ENCODE data around the gene CAMTA1. TPM values are rescaled to one million over a fixed set of nuclear protein-coding genes. Genes with fewer than 3 reads are reported as not detected.
"Not testable (repeated sequence)": the region's sequence is repeated elsewhere in the genome, so short reads cannot be mapped to it uniquely, and the experiment has no call there.

The CAMTA1 gene
- total RNA-seq, 2 donors from 2014 or later, result 105 to 113 TPM

DNA sequence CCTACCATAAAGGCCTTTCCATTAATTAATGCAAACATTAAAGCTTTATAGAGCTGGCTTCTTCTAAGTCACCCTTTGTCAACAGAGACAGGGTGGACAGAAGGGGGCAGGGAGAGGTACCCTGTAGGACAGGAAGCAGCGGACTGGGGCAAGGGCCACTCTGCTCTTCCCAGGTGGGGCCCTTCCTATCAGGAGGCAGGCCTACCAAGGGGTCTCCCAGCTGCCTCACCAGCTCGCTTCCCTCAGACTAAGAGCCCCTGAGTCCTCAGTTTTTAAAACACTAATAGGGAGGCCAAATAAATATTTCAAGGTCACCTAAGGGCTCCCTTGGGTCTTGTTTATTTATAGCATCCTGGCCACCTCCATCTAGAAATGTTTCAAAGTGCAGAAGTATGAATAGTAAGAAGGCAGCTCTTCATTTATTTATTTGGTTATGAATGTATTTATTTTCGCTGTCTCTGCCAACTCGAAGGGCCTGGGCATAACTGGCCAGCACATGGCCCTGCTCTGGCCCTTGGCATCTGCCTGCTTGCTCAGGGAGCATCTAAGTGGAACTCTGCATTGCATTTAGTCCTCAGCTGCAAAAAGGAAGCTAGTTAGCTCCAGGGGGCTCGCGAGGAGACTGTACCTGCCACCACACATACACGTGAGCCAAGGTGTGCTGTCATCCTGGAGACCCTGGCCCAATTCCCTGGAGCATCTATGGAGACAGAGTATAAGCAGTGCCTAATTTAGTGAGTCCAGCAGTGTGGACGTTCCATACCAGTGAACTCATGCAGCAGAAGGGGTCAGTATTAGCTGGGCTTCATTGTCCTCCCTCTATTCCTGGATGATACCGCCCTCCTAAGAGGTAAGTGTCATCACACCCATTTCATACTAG is 590.8 kb downstream of the CAMTA1 start:
- no peak overlapping the region for H3K4me3 ChIP-seq
- no peaks in the 10 kb centered on the region for H3K4me1 ChIP-seq (ENCODE audit: control insufficient read depth in 1 of 2, low read depth in 2 of 2)
- DNase-seq (ENCODE audit: low spot score) (no peak), ATAC-seq (ENCODE audit: insufficient number of reproducible peaks, low FRiP score, low read depth) (no peak)
- no peaks in the 10 kb centered on the region for H3K27me3 ChIP-seq (replicated peaks; ENCODE audit: insufficient read depth)
- no peaks in the 10 kb centered on the region for H3K36me3 ChIP-seq
- TF ChIP-seq, protein P1, sequence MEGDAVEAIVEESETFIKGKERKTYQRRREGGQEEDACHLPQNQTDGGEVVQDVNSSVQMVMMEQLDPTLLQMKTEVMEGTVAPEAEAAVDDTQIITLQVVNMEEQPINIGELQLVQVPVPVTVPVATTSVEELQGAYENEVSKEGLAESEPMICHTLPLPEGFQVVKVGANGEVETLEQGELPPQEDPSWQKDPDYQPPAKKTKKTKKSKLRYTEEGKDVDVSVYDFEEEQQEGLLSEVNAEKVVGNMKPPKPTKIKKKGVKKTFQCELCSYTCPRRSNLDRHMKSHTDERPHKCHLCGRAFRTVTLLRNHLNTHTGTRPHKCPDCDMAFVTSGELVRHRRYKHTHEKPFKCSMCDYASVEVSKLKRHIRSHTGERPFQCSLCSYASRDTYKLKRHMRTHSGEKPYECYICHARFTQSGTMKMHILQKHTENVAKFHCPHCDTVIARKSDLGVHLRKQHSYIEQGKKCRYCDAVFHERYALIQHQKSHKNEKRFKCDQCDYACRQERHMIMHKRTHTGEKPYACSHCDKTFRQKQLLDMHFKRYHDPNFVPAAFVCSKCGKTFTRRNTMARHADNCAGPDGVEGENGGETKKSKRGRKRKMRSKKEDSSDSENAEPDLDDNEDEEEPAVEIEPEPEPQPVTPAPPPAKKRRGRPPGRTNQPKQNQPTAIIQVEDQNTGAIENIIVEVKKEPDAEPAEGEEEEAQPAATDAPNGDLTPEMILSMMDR (IDR thresholded peaks at IDR 0.05), result no peak
- no peak overlapping the region for H3K27ac ChIP-seq
- no peaks in the 10 kb centered on the region for H3K9me3 ChIP-seq

DNA sequence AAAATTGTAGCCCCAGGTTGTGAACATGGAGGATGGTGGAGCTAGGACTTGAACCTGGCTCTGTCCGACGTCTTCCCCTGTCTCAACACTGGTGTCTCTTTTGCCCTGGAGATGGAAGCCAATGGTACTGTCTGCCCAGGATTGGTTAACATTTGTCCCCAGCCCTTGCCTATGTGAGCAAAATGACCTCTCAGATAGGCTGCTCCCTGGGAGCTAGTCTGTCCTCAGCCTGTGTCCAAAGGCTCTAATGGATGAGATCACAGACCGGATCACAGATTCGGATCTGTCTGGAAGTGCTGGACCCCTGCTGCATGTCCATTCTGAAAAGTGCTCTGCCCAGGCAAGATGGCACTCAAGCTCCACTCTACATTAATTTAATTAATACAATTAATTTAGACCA is 591.4 kb downstream of the CAMTA1 start:
- ATAC-seq (ENCODE audit: insufficient number of reproducible peaks, low FRiP score, low read depth) (no peak), DNase-seq (ENCODE audit: low spot score) (no peak)
- TF ChIP-seq, protein P1 (IDR thresholded peaks at IDR 0.05), result no peak
- Histone ChIP-seq H3K36me3 (no peaks in the 10 kb centered on the region), H3K27ac (no peak overlapping the region), H3K27me3 (replicated peaks; ENCODE audit: insufficient read depth) (no peaks in the 10 kb centered on the region), H3K9me3 (no peaks in the 10 kb centered on the region), H3K4me1 (ENCODE audit: control insufficient read depth in 1 of 2, low read depth in 2 of 2) (no peaks in the 10 kb centered on the region), H3K4me3 (no peak overlapping the region)

DNA sequence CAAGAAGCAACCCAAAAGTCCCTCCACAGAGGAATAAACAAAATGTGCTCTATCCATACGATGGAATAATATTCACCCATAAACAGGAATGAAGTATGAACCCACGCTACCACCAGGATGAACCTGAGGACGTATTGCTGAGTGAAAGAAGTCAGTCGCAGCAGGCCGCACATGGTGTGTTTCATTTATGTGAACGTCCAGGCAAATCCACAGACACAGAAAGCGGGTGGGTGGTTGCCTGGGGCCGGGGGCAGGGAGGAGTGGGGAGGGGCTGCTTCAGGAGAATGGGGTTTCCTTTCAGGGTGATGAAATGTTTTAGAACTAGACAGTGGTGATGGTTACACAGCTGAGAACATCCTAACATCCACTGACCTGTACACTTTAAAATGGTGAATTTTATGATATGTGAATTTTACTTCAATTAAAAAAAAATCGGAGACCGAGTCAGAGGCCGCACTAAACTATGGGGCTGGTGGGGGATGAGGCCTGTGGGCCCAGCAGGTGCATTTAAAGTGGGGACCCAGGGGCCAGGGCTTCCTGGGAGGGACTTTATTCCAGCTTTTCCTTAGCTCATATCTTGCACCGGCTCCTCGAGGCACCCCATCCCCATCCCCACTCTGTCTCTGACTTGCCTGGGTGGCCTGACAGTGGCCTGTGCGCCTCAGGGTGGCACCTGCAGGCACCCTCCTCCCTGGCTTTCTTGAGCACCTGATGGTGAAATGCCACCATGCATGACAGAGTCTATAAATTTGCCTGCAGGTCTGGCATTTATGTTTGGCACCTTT is 593.3 kb downstream of the CAMTA1 start:
- Histone ChIP-seq H3K36me3 (no peaks in the 10 kb centered on the region), H3K4me3 (no peak overlapping the region), H3K9me3 (no peaks in the 10 kb centered on the region), H3K4me1 (ENCODE audit: control insufficient read depth in 1 of 2, low read depth in 2 of 2) (no peaks in the 10 kb centered on the region), H3K27me3 (replicated peaks; ENCODE audit: insufficient read depth) (no peaks in the 10 kb centered on the region), H3K27ac (no peak overlapping the region)
- ATAC-seq (ENCODE audit: insufficient number of reproducible peaks, low FRiP score, low read depth) (no peak), DNase-seq (ENCODE audit: low spot score) (no peak)
- TF ChIP-seq, protein P1 (IDR thresholded peaks at IDR 0.05), result no peak

DNA sequence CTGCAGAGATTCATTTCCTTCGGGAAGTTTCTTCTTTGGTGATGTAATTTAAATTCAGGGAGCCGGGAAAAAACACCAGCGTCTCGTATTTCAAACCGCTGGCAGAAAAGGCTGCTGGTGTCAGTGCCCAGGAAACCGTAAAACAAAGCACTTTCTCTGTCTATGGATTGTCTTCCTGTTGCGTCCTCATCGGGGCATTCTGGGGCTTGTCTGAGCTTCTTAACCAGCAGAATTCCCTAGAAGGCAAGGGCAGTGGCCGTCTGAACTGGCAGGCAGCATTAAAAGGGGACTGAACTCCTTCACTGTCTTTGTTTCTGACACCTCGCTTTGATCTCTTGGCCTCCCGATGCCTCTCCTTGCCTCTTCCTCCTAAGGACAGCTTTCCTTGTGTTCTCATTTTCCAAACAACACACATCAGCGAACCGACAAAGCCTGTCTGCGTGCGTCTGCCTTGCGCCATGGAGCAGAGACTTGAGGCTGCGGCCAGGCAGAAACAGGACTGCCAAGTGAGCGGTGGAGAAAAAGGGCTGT is 594.3 kb downstream of the CAMTA1 start:
- H3K4me3 ChIP-seq, result no peak overlapping the region
- no peaks in the 10 kb centered on the region for H3K9me3 ChIP-seq
- TF ChIP-seq, protein P1 (IDR thresholded peaks at IDR 0.05), result no peak
- H3K36me3 ChIP-seq, result no peaks in the 10 kb centered on the region
- no peak overlapping the region for H3K27ac ChIP-seq
- no peak for DNase-seq (ENCODE audit: low spot score)
- H3K4me1 ChIP-seq (ENCODE audit: control insufficient read depth in 1 of 2, low read depth in 2 of 2), result no peaks in the 10 kb centered on the region
- no peaks in the 10 kb centered on the region for H3K27me3 ChIP-seq (replicated peaks; ENCODE audit: insufficient read depth)
- ATAC-seq (ENCODE audit: insufficient number of reproducible peaks, low FRiP score, low read depth), result no peak

DNA sequence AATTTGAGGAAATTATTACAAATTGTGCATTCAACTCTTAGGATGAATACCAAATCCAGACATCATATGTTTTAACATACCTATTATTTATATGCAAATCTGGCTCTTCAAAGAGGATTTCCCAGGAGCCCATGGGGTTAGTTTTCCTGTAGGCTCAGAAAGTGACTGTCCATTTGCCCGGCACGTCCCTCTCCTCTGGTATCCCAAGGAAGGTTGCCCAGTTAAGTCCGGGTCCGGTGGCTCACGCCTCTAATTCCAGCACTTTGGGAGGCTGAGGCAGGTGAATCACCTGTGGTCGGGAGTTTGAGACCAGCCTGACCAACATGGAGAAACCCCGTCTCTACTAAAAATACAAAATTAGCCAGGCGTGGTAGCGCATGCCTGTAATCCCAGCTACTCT is 594.8 kb downstream of the CAMTA1 start:
- not testable (repeated sequence) for DNase-seq (ENCODE audit: low spot score); H3K9me3 ChIP-seq; H3K4me3 ChIP-seq; H3K27me3 ChIP-seq (replicated peaks; ENCODE audit: insufficient read depth); H3K36me3 ChIP-seq; H3K4me1 ChIP-seq (ENCODE audit: control insufficient read depth in 1 of 2, low read depth in 2 of 2); ATAC-seq (ENCODE audit: insufficient number of reproducible peaks, low FRiP score, low read depth); H3K27ac ChIP-seq
